HG02759 (cell line): ENCODE results near the gene FOXL2NB.

ENCODE experiments used
- ATAC-seq: cut with Tn5 transposase; IDR thresholded peaks from one replicate; pipeline ENCODE4 v1.9.1; 2021; ENCODE audit warnings: mild to moderate bottlenecking, moderate library complexity; ENCODE audit not compliant: unreplicated experiment

The FOXL2NB gene

DNA sequence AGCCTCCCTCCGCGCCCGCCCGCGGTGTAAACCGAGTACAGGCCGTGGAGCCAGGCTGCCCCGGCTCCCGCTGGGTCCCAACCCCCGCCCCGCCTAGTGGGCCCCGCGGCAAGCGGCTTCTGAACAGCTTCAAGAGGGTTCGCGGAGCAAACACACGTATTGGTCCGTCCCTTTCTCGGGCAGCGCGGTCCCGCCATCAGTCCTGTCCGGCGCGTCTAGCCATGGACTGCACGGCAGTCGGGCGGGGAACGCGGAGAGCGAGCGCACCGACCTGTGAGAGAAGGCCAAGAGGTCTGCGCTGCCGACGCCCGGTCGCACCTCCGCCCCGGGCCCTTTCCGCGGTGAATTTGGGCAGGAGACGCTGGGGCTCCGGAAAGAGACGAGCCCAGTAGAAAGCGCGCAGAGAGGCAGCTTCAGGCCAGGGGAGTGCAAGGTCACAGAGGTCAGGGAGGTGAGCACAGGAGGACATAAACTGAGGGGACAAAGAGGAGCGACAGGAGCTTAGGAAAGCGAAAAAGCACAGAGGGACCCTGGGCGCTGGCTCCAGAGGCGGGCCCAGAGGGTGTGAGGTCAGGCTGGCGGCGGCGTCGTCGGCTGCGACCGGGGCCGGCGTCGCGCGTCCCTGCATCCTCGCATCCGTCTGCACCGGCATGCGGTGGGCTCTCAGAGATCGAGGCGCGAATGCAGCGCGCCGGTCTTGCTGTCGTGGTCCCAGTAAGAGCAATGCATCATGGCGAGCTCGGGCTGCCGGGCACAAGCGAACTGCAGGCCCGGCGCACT lies 1.9 kb upstream of the FOXL2NB start:
- ATAC-seq, result no peak

DNA sequence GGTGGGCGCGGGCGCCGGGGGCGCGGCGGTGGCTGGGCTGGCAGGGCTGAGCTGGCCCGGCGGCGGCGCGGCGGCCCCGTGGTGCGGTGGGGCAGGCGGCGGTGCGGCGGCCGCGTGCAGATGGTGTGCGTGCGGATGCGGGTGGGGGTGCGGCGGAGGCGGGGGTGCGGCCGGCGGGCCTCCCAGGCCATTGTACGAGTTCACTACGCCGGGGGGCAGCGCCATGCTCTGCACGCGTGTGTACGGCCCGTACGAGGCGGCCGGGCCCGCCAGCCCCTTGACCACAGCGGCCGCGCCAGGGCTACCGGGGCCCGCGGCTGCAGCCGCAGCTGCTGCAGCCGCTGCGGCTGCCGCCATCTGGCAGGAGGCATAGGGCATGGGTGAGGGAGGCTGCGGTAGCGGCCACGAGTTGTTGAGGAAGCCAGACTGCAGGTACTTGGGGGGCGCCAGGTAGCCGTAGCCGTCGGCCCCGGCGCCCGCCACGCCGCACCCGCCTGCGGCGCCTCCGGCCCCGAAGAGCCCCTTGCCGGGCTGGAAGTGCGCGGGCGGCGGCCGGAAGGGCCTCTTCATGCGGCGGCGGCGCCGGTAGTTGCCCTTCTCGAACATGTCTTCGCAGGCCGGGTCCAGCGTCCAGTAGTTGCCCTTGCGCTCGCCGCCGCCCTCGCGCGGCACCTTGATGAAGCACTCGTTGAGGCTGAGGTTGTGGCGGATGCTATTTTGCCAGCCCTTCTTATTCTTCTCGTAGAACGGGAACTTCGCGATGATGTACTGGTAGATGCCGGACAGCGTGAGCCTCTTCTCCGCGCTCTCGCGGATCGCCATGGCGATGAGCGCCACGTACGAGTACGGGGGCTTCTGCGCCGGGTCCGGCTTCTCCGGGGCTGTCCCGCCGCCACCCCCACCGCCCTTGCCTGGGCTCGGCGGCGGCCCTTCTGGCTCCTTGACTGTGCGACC lies 1.0 kb upstream of the FOXL2NB start:
- ATAC-seq, result no peak

DNA sequence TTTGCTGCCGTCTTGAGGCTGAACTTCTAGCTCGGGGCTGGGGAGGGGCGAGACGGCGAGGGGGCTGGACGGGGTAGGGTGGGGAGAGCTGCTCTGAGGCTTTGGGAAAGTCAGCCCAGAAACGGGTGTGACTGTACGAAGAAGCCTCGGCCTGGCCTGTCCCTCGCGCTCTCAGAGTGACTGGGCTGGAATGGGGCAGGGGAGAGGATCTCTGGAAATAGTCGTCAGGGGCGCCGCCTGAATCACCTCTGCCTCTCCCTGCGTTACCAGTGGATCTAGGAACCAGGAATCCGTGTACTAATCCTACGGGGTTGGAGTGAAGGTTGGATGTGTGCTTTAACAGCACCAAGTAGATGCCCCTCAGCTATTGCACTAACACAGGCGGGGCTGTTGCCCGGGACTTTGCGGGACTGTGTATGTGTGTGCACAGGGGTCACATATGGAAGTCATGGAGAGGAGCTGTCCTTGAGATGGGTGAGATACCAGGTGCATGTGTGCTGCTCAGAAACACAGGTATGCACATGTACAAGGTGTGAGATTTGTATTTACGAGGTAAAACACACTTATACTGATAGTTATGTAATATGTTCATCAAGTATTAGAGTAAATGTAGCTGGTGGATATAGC lies 591 bp downstream of the FOXL2NB start:
- no peak for ATAC-seq

DNA sequence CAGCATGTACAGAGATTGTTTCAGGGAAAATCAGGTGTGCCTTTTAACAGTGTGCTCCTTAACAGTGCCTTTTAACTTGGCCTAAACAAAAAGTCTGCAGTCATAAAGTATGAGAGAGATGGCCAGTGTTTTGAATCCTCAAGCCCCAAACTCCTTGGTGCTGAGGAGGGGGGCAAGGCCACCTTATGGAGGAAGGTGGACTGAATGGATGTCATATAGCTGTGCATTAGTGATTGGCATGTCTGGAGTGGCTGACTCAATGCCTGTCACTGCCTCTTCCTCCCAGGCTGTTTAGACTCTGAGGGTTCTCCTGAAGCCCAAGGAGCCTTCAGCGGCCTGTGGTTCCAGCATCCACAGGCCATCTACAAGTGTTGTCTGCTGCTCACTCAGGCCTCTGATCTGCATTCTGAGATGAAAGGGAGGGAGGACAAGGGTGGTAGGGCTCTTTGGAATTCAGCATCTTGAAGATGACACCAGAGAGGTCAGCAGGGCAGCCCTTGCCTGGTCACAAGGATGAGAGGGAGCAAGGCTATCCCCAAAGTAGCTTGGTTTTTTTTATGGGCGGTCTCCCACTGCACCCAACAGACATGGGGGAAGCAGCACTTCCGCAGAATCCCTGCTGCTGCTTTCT lies 1.5 kb downstream of the FOXL2NB start:
- ATAC-seq, result no peak

DNA sequence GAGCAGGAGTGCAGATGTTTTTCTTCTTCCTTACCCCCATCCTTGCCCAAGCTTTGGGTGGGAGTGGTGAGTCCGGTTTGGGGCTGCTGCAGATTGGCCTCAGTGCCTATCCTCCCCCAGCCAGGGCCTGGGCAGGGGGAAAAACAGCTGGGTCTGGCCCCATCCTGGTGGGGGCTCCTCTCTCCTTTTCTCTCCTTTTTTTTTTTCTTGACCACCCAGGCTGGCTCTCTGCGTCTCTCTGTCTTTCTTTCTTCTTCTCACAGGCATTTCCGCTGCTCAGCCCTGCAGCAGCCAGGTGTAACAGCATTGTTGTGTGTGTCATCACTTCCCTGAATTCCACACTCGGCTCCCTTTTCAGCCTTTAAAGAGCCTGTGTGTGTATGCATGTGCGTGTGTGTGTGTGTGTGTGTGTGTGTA lies 2.0 kb downstream of the FOXL2NB start:
- no peak for ATAC-seq

DNA sequence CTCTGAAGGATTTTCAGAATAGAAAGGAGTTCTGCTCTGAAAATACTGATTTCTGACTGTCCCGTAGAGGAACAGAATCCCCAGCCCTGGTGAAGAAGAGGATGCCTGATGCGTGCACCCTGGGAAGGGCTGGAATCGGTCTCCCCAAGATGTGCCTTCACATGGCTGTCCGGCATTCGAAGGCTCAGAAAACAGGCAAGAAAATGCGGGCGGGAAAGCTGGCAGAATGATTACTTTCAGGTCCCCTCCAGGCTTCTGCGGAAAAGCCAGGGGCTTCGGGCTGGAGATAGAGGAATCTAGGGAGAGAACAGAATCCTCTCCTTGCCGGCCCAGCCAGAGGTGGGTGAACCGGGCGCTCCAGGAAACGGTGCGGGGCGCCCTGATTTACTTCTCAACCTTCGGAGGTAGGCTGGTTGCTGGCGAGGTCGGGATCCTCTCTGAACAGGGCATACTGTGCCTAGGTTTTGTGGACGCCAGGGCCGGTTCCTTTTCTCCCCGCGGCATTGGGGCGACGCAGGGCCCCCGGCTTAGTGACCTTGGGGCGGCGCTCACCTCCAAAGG lies 2.5 kb downstream of the FOXL2NB start:
- no peak for ATAC-seq

DNA sequence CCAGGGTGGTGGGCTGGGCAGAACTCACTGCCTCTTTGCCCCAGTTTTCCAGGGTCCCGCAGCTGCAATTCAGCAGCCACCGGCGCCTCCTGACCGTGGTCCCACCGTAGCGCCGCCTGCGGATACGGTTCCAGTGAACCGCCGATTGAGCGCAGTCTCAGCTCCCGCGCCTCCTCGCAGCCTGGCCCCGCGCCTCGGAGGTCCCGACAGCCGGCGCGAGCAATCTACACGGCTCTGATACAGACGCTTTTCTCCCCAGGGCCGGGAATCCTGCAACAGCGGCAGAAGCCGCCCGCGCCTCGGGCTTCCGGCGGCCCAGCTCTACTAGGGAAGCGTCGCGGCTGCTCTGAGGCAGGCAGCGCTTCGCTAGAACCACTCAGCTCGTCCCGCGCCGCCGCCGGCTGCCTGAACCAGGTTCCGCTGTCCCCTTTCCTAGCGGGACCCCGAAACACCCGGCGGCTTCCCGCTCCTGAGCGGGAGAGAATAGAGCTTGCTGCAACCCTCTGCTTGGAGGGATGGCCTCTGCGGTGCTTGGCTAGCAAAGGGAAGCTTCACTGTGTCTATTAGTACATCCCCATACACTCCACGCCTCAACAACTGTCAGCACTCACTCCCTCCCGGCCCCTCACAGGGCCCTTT lies 3.1 kb downstream of the FOXL2NB start:
- no peak for ATAC-seq

DNA sequence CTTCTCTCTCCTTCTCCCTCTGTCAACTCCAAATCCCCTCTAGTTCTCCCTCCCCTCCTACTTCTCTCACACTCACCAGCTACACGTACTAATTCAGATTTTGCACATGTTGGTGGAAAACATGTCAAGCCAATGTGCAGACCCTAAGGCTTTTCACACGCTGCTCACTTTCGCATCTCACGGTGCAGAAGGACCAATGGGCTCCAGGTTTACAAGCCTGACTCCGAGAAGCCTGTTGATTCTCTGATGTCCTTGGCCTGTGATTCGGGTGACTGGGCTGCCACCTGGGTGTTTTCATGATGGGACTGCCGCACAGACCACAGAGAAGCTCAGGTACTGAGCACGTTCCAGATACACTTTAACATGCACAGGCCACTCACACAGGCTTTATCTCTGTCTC lies 3.7 kb downstream of the FOXL2NB start:
- ATAC-seq, result no peak

DNA sequence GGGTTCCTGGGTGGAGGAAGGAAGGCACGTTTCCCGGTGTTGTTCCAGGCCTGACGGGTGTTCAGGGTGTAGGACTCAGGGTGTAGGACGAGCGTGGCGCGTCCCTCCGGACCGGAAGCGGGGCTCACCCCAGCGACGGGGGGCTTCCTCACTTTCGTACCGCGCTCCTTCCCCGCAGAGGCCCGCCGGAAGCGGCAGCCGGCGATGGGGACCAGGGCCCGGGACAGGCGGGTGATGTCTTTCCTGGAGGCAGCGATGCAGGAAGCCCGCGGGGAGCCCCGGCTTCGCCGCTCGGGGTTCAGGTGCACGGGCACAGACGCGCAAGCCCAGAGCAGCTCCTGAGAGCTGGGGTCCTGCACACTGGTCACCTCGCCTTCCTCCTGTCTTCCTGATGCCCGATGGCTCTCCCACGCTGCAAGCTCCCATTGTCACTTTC lies 13.4 kb downstream of the FOXL2NB start:
- no peak for ATAC-seq

DNA sequence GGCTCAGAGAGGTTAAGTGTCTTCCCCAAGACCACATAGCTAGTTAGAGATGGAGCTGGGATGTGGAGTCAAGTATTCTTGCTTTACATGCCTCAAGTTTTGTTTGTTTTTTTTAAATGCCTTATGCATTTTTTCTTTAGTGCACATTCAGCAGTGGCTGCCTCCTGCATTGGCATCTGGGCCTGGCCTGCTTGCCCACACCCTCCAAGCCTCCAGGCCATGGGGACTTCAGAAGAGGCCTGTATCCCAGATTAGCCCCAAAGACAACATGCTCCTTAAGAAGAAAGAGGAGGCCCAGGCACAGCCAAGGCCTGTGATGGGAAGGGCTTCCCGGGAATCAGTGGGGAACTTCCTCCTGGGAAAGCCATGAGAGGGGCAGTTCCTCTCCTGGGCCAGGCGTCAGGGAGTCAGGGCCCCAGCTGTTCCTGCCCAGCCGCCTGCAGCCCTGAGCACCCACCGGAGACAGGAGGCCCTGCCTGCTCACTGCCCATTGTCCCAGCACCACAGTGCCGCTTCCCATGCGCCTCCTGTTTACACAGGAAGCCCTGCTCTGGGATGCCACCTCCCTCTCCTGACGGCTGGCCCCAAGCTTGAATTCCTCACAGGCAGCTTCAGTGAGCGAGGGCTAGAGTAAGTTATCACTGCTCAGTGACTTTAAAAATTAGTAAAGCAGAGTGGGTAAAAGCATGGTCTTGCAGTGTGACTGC lies 16.0 kb downstream of the FOXL2NB start:
- no peak for ATAC-seq

DNA sequence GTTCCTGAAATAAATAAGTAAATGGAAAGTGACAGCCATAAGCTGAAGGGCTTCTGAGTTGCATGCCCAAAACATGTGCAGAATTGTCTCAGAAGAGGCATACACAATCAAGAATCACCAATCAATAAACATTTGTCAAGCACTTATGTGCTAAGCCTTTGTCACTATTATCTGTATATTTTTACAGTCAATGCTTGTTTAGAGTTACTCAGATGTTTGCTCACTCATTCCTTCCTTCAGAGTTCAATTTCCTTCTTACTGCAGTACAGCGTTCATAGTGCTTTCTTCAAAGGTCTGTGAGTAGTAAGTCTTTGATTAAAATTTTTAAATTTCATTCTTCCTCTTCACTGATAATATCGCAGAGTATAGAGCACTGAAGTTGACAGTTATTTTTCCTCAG lies 17.2 kb downstream of the FOXL2NB start:
- no peak for ATAC-seq

DNA sequence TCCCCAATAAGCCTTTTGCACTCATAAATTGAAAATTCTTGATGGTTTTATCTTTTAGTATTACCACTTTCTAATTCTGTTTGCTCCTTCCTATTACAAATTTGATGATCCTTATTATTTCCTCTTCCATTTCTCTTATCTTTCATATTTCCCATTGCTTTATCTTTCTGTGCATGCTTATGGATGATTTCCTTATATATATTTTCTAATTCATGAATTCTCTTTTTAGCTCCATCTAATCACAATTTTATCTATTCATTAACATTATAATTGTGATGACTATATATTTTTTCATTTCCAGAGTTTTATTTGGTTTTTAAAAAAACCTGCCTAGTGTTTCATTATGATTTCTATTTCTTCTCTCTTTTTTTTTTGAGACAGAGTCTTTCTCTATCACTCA lies 17.9 kb downstream of the FOXL2NB start:
- ATAC-seq, result no peak

DNA sequence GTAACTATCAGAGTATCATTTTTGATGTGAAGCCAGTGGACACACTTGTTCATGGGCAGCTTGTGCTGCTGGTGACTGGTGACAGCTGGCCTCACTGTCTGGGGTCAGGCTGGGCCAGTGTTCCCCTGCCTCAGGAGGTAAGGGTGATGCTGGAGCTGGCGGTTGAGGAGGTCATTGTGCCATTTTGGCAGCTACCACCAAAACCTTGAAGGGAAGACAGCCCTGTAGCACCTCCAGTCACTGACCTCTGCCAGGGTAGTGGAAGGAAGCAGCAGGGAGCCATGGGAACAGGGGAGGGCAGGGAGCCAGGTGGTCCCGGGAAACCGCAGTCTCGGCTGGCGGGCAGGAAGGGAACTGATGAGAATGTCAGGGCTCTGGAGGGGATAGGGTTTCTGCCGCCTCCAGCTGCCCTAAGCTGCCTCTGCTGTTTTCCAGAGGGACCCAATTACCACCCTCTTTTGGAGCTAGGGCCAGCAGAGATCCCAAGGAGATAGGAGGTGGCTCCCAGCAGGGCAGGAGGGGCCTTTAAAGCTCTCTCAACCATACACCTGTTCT lies 24.8 kb downstream of the FOXL2NB start:
- ATAC-seq, result no peak

DNA sequence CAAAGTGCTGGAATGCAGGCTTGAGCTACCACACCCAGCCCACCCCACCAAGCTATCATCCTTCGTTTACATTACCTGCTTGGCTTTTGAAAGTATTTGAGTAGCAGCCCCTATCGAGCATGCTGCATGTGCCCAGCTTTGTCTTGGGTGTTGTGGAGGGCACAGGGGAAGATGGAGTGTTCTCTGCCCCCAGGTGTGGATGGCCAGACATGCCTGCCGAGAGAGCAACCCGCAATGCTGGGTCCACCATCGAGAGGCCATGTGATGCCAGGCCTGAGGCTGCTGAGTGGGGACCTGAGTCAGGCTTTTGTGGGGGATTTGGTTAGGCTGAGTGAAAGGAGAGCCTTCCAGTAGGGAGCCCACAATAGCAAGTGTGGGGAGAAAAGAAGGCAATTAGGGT lies 25.9 kb downstream of the FOXL2NB start:
- no peak for ATAC-seq

DNA sequence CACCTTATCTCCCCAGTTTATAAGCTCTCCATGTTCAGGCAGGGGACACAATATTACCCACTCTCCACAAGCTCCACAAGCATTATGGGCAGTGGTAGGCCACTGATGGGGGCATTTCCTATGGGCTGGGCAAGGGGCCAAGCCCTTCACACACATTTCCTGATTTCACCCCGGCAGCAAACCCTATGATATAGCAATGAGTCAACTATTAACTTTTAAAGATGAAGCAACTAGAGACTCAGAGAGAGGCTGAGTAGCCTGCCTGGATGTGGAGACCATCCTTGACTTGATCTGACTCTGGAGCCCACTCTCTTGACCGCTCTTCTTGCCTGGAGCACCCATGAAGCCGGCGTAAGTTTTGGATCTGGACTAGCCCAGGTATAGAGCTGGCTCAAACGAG lies 27.4 kb downstream of the FOXL2NB start:
- ATAC-seq, result no peak

DNA sequence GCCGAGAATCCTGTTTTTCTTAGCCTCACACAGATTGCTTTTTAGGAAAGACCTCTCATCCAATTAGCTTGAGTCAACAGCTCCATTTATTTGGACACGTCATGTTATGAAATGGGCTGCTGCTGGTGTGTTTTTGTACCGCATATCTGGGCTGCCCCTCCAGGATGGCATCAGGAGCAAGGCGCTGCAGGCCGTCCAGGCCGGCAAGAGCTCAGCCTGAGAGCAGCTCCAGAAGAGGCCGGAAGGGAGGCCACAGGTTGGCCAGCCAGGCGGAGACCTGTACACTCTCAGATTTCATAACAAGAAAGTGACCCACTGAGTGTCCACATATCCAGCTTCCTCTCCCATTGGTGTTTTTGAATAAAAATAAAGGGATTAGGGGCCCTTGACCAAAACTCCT lies 28.3 kb downstream of the FOXL2NB start:
- ATAC-seq, result no peak

DNA sequence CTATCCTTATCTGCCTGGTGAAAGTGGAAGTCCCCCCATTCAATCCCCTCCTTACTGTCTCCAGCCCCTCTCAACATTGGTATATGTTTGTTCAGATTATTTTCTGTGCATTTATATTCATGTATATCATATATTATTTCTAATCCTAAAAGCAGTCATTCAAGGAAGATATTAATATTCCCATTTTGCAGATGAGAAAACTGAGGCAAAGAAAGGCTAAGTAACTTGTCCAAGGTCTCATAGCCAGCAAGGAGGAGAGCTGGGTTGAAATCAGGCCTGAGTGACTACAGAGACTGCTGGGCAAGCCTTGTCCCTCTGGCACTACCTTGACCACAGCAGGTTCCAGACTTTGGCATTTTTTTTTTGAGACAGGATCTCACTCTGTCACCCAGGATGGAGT lies 29.0 kb downstream of the FOXL2NB start:
- ATAC-seq, result no peak

DNA sequence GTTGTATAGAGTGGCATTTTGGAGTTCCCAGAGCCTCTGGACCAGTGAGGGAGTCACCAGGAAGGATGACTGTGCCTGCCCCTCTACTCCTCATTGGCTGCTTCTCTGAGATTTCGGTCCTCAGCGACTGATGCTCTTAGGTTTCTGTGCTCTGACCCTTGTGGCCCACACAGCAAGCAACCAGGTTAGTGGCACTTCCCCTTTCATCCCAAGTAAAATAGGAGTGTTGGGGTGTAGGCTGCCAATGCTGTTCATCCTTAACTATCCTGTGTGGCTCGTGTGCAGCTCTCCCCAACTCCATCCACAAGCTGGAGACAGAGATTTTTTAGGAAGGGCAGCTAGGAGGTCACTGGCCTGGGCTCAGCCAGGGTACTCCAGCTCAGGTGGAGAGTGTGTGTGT lies 37.8 kb downstream of the FOXL2NB start:
- ATAC-seq, result no peak

DNA sequence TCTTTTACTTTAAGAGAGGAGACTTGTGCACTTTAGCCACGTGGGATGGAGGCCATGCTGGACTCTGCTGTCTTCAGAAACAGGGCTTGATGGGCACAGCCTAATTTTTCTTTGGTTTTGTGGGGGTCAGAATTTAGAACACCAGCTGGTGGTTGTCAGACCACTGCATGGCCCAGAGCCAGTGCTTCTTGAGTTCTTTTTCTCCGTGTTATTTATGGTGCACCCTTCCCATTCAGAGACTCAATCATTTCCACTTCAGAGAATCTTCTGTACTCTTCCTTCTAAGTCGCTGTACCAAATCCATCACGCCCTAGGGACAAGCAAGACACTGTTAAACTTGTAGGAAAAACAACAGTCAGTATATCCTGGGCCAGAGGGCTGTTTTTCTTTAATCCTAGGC lies 38.9 kb downstream of the FOXL2NB start:
- no peak for ATAC-seq
